Parathyroid adenoma (tissue), 2 donors: ENCODE results near the gene TCF4.

Experiments
- H2AFZ ChIP-seq: fragments of 300-600 bp; sonication (generic); one replicate; pipeline ENCODE4 v1.7.0; 2017; ENCODE audit warnings: antibody characterized with exemption, mild to moderate bottlenecking
- H3K27ac ChIP-seq: fragments of 300-600 bp; sonication (generic); one replicate; pipeline ENCODE4 v1.7.0; 2017
- H3K27me3 ChIP-seq: fragments of 300-600 bp; sonication (generic); one replicate; pipeline ENCODE4 v1.7.0; 2017; ENCODE audit warnings: low read length; ENCODE audit not compliant: control insufficient read depth, insufficient read depth
- H3K36me3 ChIP-seq: fragments of 300-600 bp; sonication (generic); one replicate; pipeline ENCODE4 v1.7.0; 2017; ENCODE audit warnings: low read length; ENCODE audit not compliant: control insufficient read depth, insufficient read depth
- H3K4me1 ChIP-seq: fragments of 300-600 bp; sonication (generic); one replicate; pipeline ENCODE4 v1.7.0; 2017; ENCODE audit warnings: control low read depth
- H3K4me2 ChIP-seq: fragments of 300-600 bp; sonication (generic); one replicate; pipeline ENCODE4 v1.7.0; 2017; ENCODE audit warnings: low read length
- H3K4me3 ChIP-seq: fragments of 300-600 bp; sonication (generic); one replicate; pipeline ENCODE4 v1.7.0; 2017; ENCODE audit warnings: low read depth, low read length
- H3K79me2 ChIP-seq: fragments of 300-600 bp; sonication (generic); one replicate; pipeline ENCODE4 v1.7.0; 2017; ENCODE audit warnings: control low read depth
- H3K9ac ChIP-seq: fragments of 300-600 bp; sonication (generic); one replicate; pipeline ENCODE4 v1.7.0; 2017; ENCODE audit warnings: mild to moderate bottlenecking
- H3K9me3 ChIP-seq: fragments of 300-600 bp; sonication (generic); one replicate; pipeline ENCODE4 v1.7.0; 2017; ENCODE audit warnings: low read length; ENCODE audit not compliant: control insufficient read depth
- CTCF ChIP-seq: fragments of 300-600 bp; sonication (generic); IDR thresholded peaks from one replicate; pipeline ENCODE4 v1.7.0; 2017; ENCODE audit warnings: antibody characterized with exemption, mild to moderate bottlenecking
- donor health status: primary hyperparathyroidism.

Gene TCF4

GRCh38 chr18:55464581-55464980, 123.4 kb downstream of the TCF4 start:
- Histone ChIP-seq H3K9me3 (no peaks in the 10 kb centered on the region), H3K27me3 (no peaks in the 10 kb centered on the region), H3K36me3 (no peaks in the 10 kb centered on the region), H3K79me2 (peaks cover 8% of the 10 kb centered on the region), H3K4me2 (no peak overlapping the region), H3K4me1 (no peaks in the 10 kb centered on the region), H3K27ac (no peak overlapping the region), H3K4me3 (no peak overlapping the region), H3K9ac (no peak overlapping the region), H2AFZ (no peak overlapping the region)
- no peak for TF ChIP-seq CTCF

- no peak overlapping the region for H3K27ac ChIP-seq
- H3K79me2 ChIP-seq, result peaks cover 3% of the 10 kb centered on the region
- no peak for TF ChIP-seq CTCF
- no peaks in the 10 kb centered on the region for H3K9me3 ChIP-seq
- no peaks in the 10 kb centered on the region for H3K4me1 ChIP-seq
- H3K9ac ChIP-seq, result no peak overlapping the region
- H3K4me3 ChIP-seq, result no peak overlapping the region
- no peak overlapping the region for H3K4me2 ChIP-seq
- no peak overlapping the region for H2AFZ ChIP-seq
- no peaks in the 10 kb centered on the region for H3K36me3 ChIP-seq
- no peaks in the 10 kb centered on the region for H3K27me3 ChIP-seq
Observed at GRCh38 chr18:55462652-55463051, 125.3 kb downstream of the TCF4 start.

DNA sequence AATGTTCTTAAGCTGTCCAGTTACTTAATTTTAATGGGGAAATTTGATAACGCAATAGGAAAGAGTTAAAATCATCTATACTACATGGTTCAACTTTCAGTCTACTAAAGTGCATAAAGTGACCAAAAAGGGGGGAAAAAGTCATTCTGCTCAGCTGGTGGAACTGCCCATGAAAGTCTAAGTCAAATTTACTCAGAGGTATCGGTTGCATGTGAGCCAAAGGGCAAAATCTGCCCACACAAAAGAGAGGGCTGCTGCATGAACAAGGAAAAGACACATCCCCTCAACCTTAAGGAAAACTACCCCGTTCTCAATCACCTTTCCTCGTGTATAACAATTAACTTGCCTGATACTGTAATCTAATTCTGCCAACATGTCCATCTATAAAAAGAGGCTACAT, 126.1 kb downstream of the TCF4 start:
- Histone ChIP-seq H3K4me3 (no peak overlapping the region), H3K9ac (no peak overlapping the region), H3K9me3 (no peaks in the 10 kb centered on the region), H3K27ac (no peak overlapping the region), H3K79me2 (no peaks in the 10 kb centered on the region), H2AFZ (no peak overlapping the region), H3K4me1 (no peaks in the 10 kb centered on the region), H3K36me3 (no peaks in the 10 kb centered on the region), H3K4me2 (no peak overlapping the region), H3K27me3 (no peaks in the 10 kb centered on the region)
- TF ChIP-seq CTCF, result no peak

GRCh38 chr18:55458456-55459203, 129.4 kb downstream of the TCF4 start:
- Histone ChIP-seq H3K4me3 (no peak overlapping the region), H3K79me2 (no peaks in the 10 kb centered on the region), H3K27me3 (no peaks in the 10 kb centered on the region), H3K9me3 (no peaks in the 10 kb centered on the region), H3K36me3 (no peaks in the 10 kb centered on the region), H2AFZ (no peak overlapping the region), H3K9ac (no peak overlapping the region), H3K4me2 (no peak overlapping the region), H3K4me1 (no peaks in the 10 kb centered on the region), H3K27ac (no peak overlapping the region)
- TF ChIP-seq CTCF, result no peak

DNA sequence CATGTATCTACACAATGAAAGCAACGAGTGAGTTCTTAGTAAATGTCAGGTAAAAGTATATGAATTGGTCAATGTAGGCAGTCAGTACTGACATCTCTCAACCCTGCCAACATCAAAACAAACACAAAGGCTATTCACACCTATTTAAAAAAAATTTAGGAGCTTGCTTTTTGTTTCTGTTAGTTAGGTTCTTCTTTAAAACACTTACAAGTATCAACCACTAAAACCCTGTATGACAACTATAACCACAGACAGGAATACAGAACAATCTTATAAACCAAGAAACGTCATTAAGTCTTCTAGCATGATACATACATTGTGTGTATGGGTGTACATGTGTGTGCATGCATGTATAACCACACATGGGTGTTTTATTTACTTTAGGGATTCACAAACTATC, 131.0 kb downstream of the TCF4 start:
- Histone ChIP-seq H3K27me3 (no peaks in the 10 kb centered on the region), H3K9me3 (no peaks in the 10 kb centered on the region), H3K4me1 (no peaks in the 10 kb centered on the region), H2AFZ (no peak overlapping the region), H3K9ac (no peak overlapping the region), H3K79me2 (no peaks in the 10 kb centered on the region), H3K4me2 (no peak overlapping the region), H3K27ac (no peak overlapping the region), H3K36me3 (no peaks in the 10 kb centered on the region), H3K4me3 (no peak overlapping the region)
- no peak for TF ChIP-seq CTCF
